ENCODE measurements around the gene LOXHD1.

The LOXHD1 gene

DNA sequence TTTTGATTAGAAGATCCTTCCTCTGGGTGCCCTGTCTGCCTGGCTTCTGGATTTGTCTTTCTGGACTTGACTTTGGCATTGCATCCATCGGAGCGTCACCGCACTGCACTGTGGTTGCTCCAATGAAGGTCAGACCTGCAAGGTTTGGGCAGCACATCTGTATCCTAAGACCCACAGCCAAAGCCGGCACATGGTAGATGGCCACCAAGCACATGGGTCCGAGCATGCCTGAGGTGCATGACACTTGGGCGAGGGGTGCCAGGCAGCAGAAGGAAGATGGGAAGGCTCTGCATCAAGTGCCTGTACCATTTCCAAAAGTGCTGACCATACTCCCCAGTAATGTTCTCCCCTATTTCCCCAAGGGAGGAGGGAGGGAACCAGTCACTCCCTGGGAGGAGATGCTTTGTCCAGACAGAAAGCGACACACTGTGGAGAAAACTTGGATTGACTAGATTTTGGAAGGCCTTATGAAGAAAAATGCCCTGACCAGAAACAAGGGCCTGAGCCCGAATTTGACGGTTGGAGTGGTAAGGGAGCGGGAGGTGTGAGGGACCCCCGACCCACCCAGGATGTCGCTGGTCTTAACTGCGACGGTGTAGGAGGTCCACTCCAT lies 149.9 kb downstream of the LOXHD1 start:
- no peak overlapping the region for H3K27ac ChIP-seq
- TF ChIP-seq, protein P1, sequence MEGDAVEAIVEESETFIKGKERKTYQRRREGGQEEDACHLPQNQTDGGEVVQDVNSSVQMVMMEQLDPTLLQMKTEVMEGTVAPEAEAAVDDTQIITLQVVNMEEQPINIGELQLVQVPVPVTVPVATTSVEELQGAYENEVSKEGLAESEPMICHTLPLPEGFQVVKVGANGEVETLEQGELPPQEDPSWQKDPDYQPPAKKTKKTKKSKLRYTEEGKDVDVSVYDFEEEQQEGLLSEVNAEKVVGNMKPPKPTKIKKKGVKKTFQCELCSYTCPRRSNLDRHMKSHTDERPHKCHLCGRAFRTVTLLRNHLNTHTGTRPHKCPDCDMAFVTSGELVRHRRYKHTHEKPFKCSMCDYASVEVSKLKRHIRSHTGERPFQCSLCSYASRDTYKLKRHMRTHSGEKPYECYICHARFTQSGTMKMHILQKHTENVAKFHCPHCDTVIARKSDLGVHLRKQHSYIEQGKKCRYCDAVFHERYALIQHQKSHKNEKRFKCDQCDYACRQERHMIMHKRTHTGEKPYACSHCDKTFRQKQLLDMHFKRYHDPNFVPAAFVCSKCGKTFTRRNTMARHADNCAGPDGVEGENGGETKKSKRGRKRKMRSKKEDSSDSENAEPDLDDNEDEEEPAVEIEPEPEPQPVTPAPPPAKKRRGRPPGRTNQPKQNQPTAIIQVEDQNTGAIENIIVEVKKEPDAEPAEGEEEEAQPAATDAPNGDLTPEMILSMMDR (IDR thresholded peaks at IDR 0.05), result no peak
- TF ChIP-seq ZFX (IDR thresholded peaks at IDR 0.05; ENCODE audit: borderline replicate concordance), result no peak

DNA sequence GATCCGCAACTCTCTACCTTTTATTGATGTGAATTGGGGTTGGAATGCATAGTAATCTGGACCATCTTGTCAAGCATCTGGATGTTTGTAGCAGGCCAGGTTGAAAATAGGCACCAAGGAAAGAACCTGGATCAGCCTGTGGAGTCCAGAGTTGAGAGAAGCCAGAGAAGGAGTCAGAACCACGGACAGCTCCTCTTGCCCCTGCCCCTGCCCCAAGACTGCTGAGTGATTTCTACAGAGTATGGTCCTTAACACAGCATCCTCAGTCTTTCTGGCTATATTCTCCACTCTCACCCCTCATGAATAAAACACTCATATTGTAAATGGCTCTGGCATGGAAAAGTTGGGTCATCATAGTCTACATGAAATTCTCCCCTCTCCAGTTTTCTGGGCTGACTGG lies 154.6 kb downstream of the LOXHD1 start:
- no peak overlapping the region for H3K27ac ChIP-seq
- no peak for TF ChIP-seq ZFX (IDR thresholded peaks at IDR 0.05; ENCODE audit: borderline replicate concordance)
- TF ChIP-seq, protein P1 (IDR thresholded peaks at IDR 0.05), result no peak

DNA sequence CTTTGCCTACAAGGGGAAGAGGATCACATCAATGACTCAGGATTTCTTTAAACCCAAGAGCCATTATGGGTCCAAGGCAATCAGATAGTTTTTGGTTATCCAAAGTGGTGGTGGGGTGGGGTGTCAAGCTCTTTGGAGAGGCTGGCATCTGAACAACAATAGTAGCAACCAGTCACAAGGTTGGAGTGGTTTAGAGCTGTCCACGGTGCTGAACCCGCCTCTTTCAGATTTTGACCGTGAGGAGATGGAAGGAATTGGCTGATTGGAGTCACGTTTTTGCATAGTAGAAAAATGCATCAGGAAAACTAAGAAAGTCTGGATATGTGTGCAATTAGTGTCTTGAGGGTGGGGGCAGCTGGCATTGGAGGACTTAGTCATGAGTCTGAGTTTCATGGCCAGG lies 159.9 kb downstream of the LOXHD1 start:
- no peak overlapping the region for H3K27ac ChIP-seq
- TF ChIP-seq, protein P1 (IDR thresholded peaks at IDR 0.05), result no peak

DNA sequence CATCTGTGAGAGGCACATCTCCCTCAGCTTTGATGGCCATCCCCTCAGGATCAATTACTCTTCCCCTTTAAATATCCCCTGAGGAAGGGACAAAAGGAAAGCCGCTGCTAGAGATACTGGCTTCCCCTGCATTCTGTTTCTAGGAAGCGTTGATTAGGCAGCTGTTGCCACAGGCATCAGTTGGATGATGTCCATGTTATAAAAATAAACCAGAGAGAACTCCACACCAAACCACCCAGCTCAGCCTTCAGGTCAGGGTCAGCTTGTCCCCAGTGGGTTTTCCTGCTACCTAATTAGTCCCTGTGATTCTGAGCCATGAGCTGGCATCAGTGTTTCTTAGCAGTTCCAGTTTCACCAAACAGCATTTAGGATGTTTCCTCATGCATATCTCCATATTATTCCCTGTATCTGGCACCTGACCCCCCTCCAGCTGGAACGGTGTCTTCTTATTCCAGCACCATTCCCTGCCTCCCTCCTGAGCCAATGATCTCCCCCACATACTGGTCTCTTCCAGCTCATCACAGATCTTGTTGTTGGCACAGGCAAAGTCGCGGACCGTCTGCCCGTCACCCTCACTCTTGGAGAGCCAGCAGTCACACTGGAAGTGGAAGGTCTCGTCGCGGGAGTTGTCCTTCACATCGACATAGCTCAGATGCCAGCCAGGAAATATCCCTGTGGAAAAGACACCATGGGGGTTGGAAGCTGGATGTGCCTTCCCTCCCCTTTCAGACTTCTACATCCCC lies 168.4 kb downstream of the LOXHD1 start:
- TF ChIP-seq, protein P1 (IDR thresholded peaks at IDR 0.05), result no peak
- no peak for TF ChIP-seq ZFX (IDR thresholded peaks at IDR 0.05; ENCODE audit: borderline replicate concordance)
- H3K27ac ChIP-seq, result no peak overlapping the region

DNA sequence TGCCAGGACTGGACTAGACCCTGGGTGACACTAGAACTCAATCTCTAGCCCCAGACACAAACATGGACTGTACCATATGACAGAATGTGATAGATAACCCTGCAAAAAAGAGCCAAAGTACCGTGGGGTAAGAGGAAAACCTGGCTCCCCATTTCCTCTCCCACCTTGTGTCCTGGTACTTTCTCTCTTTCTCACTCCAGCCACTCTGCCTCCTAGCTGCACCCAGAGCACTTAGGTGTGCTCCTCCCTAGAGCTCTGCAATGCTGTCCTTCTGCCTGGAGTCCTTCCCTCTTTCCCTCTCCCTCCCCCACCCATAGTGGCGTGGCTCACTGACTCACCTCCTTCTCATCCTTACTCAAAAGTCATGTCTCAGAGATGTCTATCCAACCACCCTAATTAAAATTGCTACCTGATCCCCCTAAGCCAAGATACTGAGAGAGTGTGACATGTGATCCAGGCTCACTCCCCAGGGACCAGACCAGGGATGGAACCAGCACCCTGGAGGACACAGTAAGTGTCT lies 171.3 kb downstream of the LOXHD1 start:
- no peak overlapping the region for H3K27ac ChIP-seq
- TF ChIP-seq ZFX (IDR thresholded peaks at IDR 0.05; ENCODE audit: borderline replicate concordance), result no peak
- TF ChIP-seq, protein P1 (IDR thresholded peaks at IDR 0.05), result no peak

DNA sequence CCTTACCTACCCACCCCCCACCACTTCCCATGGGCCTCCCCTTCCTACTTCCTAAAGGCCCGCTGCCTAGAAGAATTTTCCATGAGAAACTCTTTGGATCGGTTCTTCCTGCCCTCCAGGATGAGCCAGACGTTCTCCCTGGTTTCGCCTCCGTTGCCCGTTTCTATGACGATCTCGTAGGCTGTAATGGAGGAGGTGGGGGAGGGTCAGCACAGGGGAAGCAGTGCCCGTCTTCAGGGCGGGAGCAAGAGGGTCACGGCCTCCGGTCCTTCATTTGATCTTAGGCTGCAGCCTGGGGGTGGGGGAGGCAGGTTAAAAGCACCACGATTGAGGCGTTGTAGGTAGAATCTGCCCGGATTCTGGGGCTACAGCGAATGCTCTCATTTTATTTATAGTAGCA lies 172.0 kb downstream of the LOXHD1 start:
- TF ChIP-seq, protein P1 (IDR thresholded peaks at IDR 0.05), result no peak
- no peak for TF ChIP-seq ZFX (IDR thresholded peaks at IDR 0.05; ENCODE audit: borderline replicate concordance)
- no peak overlapping the region for H3K27ac ChIP-seq

DNA sequence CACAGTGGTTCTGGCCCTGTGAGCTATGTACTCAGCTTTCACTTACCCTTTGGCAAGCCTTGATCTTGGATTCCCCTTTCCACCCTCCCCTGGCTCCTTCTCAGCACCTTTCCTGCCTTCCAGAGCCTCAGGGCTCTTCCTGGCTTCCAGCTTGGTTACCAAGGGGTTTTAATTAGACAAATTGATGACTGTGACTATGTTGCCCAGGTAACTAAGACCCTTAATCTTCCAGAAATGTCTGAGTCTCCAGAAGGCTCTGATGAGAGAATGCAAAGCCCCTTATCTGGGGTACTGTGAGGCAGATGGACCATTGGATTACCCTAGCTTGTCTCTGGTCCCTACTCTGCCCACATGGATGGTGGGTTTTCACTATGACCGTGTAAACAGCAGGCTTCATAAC lies 174.2 kb downstream of the LOXHD1 start:
- TF ChIP-seq ZFX (IDR thresholded peaks at IDR 0.05; ENCODE audit: borderline replicate concordance), result no peak
- TF ChIP-seq, protein P1 (IDR thresholded peaks at IDR 0.05), result no peak
- no peak overlapping the region for H3K27ac ChIP-seq
